GM08714 (cell line): Measurements from ENCODE around the gene CIC.
"Not testable (repeated sequence)": the region's sequence is repeated elsewhere in the genome, so short reads cannot be mapped to it uniquely, and the experiment has no call there.

ENCODE experiments used
- H3K4me3 ChIP-seq: fragments of 200-500 bp; sonication (Bioruptor generic); 2 replicates; pipeline ENCODE4 v1.5.1; 2014; ENCODE audit warnings: mild to moderate bottlenecking, low read length, inconsistent platforms
- ZNF274 ChIP-seq: IDR thresholded peaks from 2 replicates; pipeline ENCODE4 v1.6.1; 2012; ENCODE audit warnings: mild to moderate bottlenecking, low read depth, low read length

Gene CIC

GRCh38 chr19:42261763-42262162 lies 7.3 kb upstream of the CIC start:
- no peak for TF ChIP-seq ZNF274
- H3K4me3 ChIP-seq = no peak overlapping the region

GRCh38 chr19:42266105-42266504 lies 2.9 kb upstream of the CIC start:
- not testable (repeated sequence) for H3K4me3 ChIP-seq

GRCh38 chr19:42266928-42267603 lies 2.0 kb upstream of the CIC start:
- H3K4me3 ChIP-seq = not testable (repeated sequence)

- peak overlapping the region; percentile 62 for H3K4me3 ChIP-seq
- no peak for TF ChIP-seq ZNF274
Observed at GRCh38 chr19:42267644-42268141, 1.4 kb upstream of the CIC start.

GRCh38 chr19:42268142-42268703 lies 829 bp upstream of the CIC start:
- H3K4me3 ChIP-seq = peak overlapping the region; percentile 74
- no peak for TF ChIP-seq ZNF274

- no peak for TF ChIP-seq ZNF274
- H3K4me3 ChIP-seq = peak overlapping the region; percentile 91
Observed at GRCh38 chr19:42269478-42270345, 660 bp downstream of the CIC start.

- TF ChIP-seq ZNF274 = no peak
- peak overlapping the region; percentile 91 for H3K4me3 ChIP-seq
Observed at GRCh38 chr19:42270346-42271044, 1.4 kb downstream of the CIC start.

- TF ChIP-seq ZNF274 = no peak
- peak overlapping the region; percentile 91; the same call in 1 of the 2 replicates for H3K4me3 ChIP-seq
Observed at GRCh38 chr19:42271045-42271419, 2.0 kb downstream of the CIC start.

GRCh38 chr19:42271861-42272534 lies 2.9 kb downstream of the CIC start:
- TF ChIP-seq ZNF274 = no peak
- no peak overlapping the region for H3K4me3 ChIP-seq

GRCh38 chr19:42272535-42272897 lies 3.5 kb downstream of the CIC start:
- TF ChIP-seq ZNF274 = no peak
- no peak overlapping the region for H3K4me3 ChIP-seq

GRCh38 chr19:42272989-42273406 lies 3.9 kb downstream of the CIC start:
- H3K4me3 ChIP-seq = no peak overlapping the region
- no peak for TF ChIP-seq ZNF274

GRCh38 chr19:42273407-42274064 lies 4.5 kb downstream of the CIC start:
- TF ChIP-seq ZNF274 = no peak
- H3K4me3 ChIP-seq = no peak overlapping the region

- no peak for TF ChIP-seq ZNF274
- no peak overlapping the region for H3K4me3 ChIP-seq
Observed at GRCh38 chr19:42274065-42274682, 5.1 kb downstream of the CIC start.
